HG03025 (cell line): ENCODE results near the gene ZNF70.

Experiments
- ATAC-seq: cut with Tn5 transposase; IDR thresholded peaks from one replicate; pipeline ENCODE4 v1.9.1; 2021; ENCODE audit warnings: mild to moderate bottlenecking, moderate library complexity; ENCODE audit not compliant: unreplicated experiment, low FRiP score

The ZNF70 gene

GRCh38 chr22:23779731-23780130 is 28.8 kb upstream of the ZNF70 start:
- no peak for ATAC-seq

GRCh38 chr22:23779083-23779482 is 28.2 kb upstream of the ZNF70 start:
- ATAC-seq = no peak

GRCh38 chr22:23778577-23778900 is 27.6 kb upstream of the ZNF70 start:
- no peak for ATAC-seq

- no peak for ATAC-seq
Measured at GRCh38 chr22:23777776-23778576, 27.1 kb upstream of the ZNF70 start.

- ATAC-seq = no peak
Measured at GRCh38 chr22:23775779-23776375, 25.0 kb upstream of the ZNF70 start.

GRCh38 chr22:23774922-23775436 is 24.1 kb upstream of the ZNF70 start:
- no peak for ATAC-seq

GRCh38 chr22:23774114-23774921 is 23.4 kb upstream of the ZNF70 start:
- ATAC-seq = no peak

- no peak for ATAC-seq
Measured at GRCh38 chr22:23773483-23774113, 22.7 kb upstream of the ZNF70 start.

GRCh38 chr22:23772649-23773473 is 21.9 kb upstream of the ZNF70 start, which contains the start of gene MMP11:
Gene MMP11 (plus strand): TSS chr22:23772849. CDS start chr22:23772871, 22 bp downstream.
- ATAC-seq = no peak

GRCh38 chr22:23772315-23772648 is 21.4 kb upstream of the ZNF70 start:
- ATAC-seq = no peak

- ATAC-seq = no peak
Measured at GRCh38 chr22:23769321-23769965, 18.5 kb upstream of the ZNF70 start.

- no peak for ATAC-seq
Measured at GRCh38 chr22:23767673-23768548, 17.0 kb upstream of the ZNF70 start, which contains the start of gene CHCHD10. Gene CHCHD10 (minus strand): TSS chr22:23767972. CDS start chr22:23767874, 98 bp downstream.

- no peak for ATAC-seq
Measured at GRCh38 chr22:23767303-23767672, 16.4 kb upstream of the ZNF70 start.

GRCh38 chr22:23764899-23765881 is 14.3 kb upstream of the ZNF70 start:
- no peak for ATAC-seq

GRCh38 chr22:23763954-23764353 is 13.0 kb upstream of the ZNF70 start:
- no peak for ATAC-seq

GRCh38 chr22:23763579-23763945 is 12.7 kb upstream of the ZNF70 start:
- no peak for ATAC-seq

GRCh38 chr22:23762842-23763578 is 12.1 kb upstream of the ZNF70 start, which contains the start of gene C22orf15:
Gene C22orf15 (plus strand): TSS chr22:23762990. CDS start chr22:23763307, 317 bp downstream.
- no peak for ATAC-seq
